ENCODE data around the gene CTSE. TPM values are rescaled to one million over a fixed set of nuclear protein-coding genes. Genes with fewer than 3 reads are reported as not detected.

The CTSE gene
- total and polyA plus RNA-seq, 2 donors (not counting 1 experiment from before 2014, with no cell fraction given), result not detected

- H2AFZ ChIP-seq (ENCODE audit: insufficient read depth, low read depth, low read length, poor library complexity, severe bottlenecking), result no peak overlapping the region
- no peaks in the 10 kb centered on the region for H3K27me3 ChIP-seq (replicated peaks in 1 of 4; ENCODE audit: control extremely low read depth in 1 of 4, control insufficient read depth in 3 of 4, insufficient read depth in 4 of 4, low read length in 3 of 4)
- no peaks in the 10 kb centered on the region for H3K9me3 Mint-ChIP-seq (ENCODE audit: insufficient read depth)
- H3K27ac ChIP-seq (ENCODE audit: low read length in 2 of 2), result no peak overlapping the region
- no peak overlapping the region for H3K27ac Mint-ChIP-seq
- H3K4me3 Mint-ChIP-seq, result no peak overlapping the region
- H3K4me1 ChIP-seq (ENCODE audit: control insufficient read depth in 2 of 2, insufficient read depth in 2 of 2, low read length in 2 of 2), result no peaks in the 10 kb centered on the region
- 78% methylated on average over 4 of the region's 13 CpGs for WGBS (ENCODE audit: insufficient coverage)
- H4K20me1 ChIP-seq (ENCODE audit: control insufficient read depth, insufficient read depth, low read length, poor library complexity, severe bottlenecking), result no peaks in the 10 kb centered on the region
- ChIA-PET CTCF (interaction anchor here (2.2 kb wide), 1 partner anchor 12 kb away, joined by 10 read pairs; no protein-coding TSS in a partner anchor), POLR2A (interaction anchor here (0.6 kb wide), 1 partner anchor 108 kb away, joined by 4 read pairs; no protein-coding TSS in a partner anchor)
- H3K9me3 ChIP-seq (ENCODE audit: control extremely low read depth in 1 of 3, control insufficient read depth in 2 of 3, insufficient read depth in 1 of 3, low read length in 2 of 3), result no peaks in the 10 kb centered on the region
- H3K4me2 ChIP-seq (replicated peaks; ENCODE audit: low read depth, low read length, poor library complexity, severe bottlenecking), result no peak overlapping the region
- no peak overlapping the region for H3K4me3 ChIP-seq (ENCODE audit: control extremely low read depth in 1 of 5, extremely low read depth in 1 of 5, insufficient read depth in 1 of 5, low read depth in 2 of 5, low read length in 4 of 5)
- intact Hi-C loops (cut with micrococcal nuclease), result no loop called here
- no peaks in the 10 kb centered on the region for H3K36me3 ChIP-seq (replicated peaks in 1 of 2; ENCODE audit: control extremely low read depth in 1 of 2, control insufficient read depth in 1 of 2, extremely low read depth in 1 of 2, insufficient read depth in 2 of 2, low read length in 1 of 2)
- no peak overlapping the region for H3K9ac ChIP-seq (ENCODE audit: low read length)
- DNase-seq (no peak), ATAC-seq (ENCODE audit: low read depth) (no peak)
- no peaks in the 10 kb centered on the region for H3K4me1 Mint-ChIP-seq
- H3K27me3 Mint-ChIP-seq, result peaks cover 12% of the 10 kb centered on the region
- no peaks in the 10 kb centered on the region for H3K79me2 ChIP-seq (ENCODE audit: control insufficient read depth, insufficient read depth, low read length)
- TF ChIP-seq CTCF (IDR thresholded peaks at IDR 0.05), result no peak
Measured at GRCh38 chr1:205965036-205965884, 58.4 kb downstream of the CTSE start.

- H3K4me3 Mint-ChIP-seq, result no peak overlapping the region
- Histone ChIP-seq H3K79me2 (ENCODE audit: control insufficient read depth, insufficient read depth, low read length) (no peaks in the 10 kb centered on the region), H4K20me1 (ENCODE audit: control insufficient read depth, insufficient read depth, low read length, poor library complexity, severe bottlenecking) (no peaks in the 10 kb centered on the region), H2AFZ (ENCODE audit: insufficient read depth, low read depth, low read length, poor library complexity, severe bottlenecking) (no peak overlapping the region), H3K4me2 (replicated peaks; ENCODE audit: low read depth, low read length, poor library complexity, severe bottlenecking) (no peak overlapping the region), H3K9ac (ENCODE audit: low read length) (no peak overlapping the region), H3K36me3 (replicated peaks in 1 of 2; ENCODE audit: control extremely low read depth in 1 of 2, control insufficient read depth in 1 of 2, extremely low read depth in 1 of 2, insufficient read depth in 2 of 2, low read length in 1 of 2) (no peaks in the 10 kb centered on the region), H3K27me3 (replicated peaks in 1 of 4; ENCODE audit: control extremely low read depth in 1 of 4, control insufficient read depth in 3 of 4, insufficient read depth in 4 of 4, low read length in 3 of 4) (no peaks in the 10 kb centered on the region), H3K9me3 (ENCODE audit: control extremely low read depth in 1 of 3, control insufficient read depth in 2 of 3, insufficient read depth in 1 of 3, low read length in 2 of 3) (no peaks in the 10 kb centered on the region), H3K4me3 (ENCODE audit: control extremely low read depth in 1 of 5, extremely low read depth in 1 of 5, insufficient read depth in 1 of 5, low read depth in 2 of 5, low read length in 4 of 5) (no peak overlapping the region), H3K27ac (ENCODE audit: low read length in 2 of 2) (no peak overlapping the region), H3K4me1 (ENCODE audit: control insufficient read depth in 2 of 2, insufficient read depth in 2 of 2, low read length in 2 of 2) (no peaks in the 10 kb centered on the region)
- POLR2A ChIA-PET, result no interaction called here
- H3K27me3 Mint-ChIP-seq, result peaks cover 17% of the 10 kb centered on the region
- no peak for TF ChIP-seq CTCF (IDR thresholded peaks at IDR 0.05)
- no peak for TF ChIP-seq EZH2 (IDR thresholded peaks at IDR 0.05; ENCODE audit: borderline replicate concordance, insufficient read depth, low read depth, low read length, poor library complexity, severe bottlenecking)
- intact Hi-C loops (cut with micrococcal nuclease), result no loop called here
- H3K4me1 Mint-ChIP-seq, result no peaks in the 10 kb centered on the region
- DNase-seq (no peak), ATAC-seq (ENCODE audit: low read depth) (no peak)
- H3K27ac Mint-ChIP-seq, result no peak overlapping the region
- 93% methylated on average over 14 of the region's 16 CpGs for WGBS (ENCODE audit: insufficient coverage)
- CTCF ChIA-PET, result interaction anchor here (1.6 to 2.2 kb wide), 2 partner anchors 14 kb away, joined by 5 to 10 read pairs; no protein-coding TSS in a partner anchor
- H3K9me3 Mint-ChIP-seq (ENCODE audit: insufficient read depth), result no peaks in the 10 kb centered on the region
Measured at GRCh38 chr1:205963352-205964155, 60.1 kb downstream of the CTSE start.

All from B cell (primary cell).